ENCODE results near the gene FYB2.

Gene FYB2

GRCh38 chr1:56758135-56758534 lies 61.1 kb downstream of the FYB2 start:
- Mint-ChIP-seq H3K4me1 (peaks cover 6% of the 10 kb centered on the region), H3K36me3 (ENCODE audit: low read depth) (no peaks in the 10 kb centered on the region), H3K27me3 (ENCODE audit: low read depth) (no peaks in the 10 kb centered on the region), H3K9me3 (no peaks in the 10 kb centered on the region), H3K27ac (peak overlapping the region in 2 of 3 experiments; percentile 32), H3K4me3 (no peak overlapping the region)
- no peak for TF ChIP-seq CTCF (IDR thresholded peaks at IDR 0.05; ENCODE audit: unreplicated experiment in 3 of 3)

- H3K27ac Mint-ChIP-seq = no peak overlapping the region
- no peak for TF ChIP-seq CTCF (IDR thresholded peaks at IDR 0.05; ENCODE audit: unreplicated experiment in 3 of 3)
- no peaks in the 10 kb centered on the region for H3K27me3 Mint-ChIP-seq (ENCODE audit: low read depth)
- no peak overlapping the region for H3K4me3 Mint-ChIP-seq
- H3K4me1 Mint-ChIP-seq = peaks cover 6% of the 10 kb centered on the region
- no peaks in the 10 kb centered on the region for H3K9me3 Mint-ChIP-seq
- H3K36me3 Mint-ChIP-seq (ENCODE audit: low read depth) = no peaks in the 10 kb centered on the region
These were observed 63.3 kb downstream of the FYB2 start for GRCh38 chr1:56755911-56756310.

- H3K4me3 Mint-ChIP-seq = no peak overlapping the region
- TF ChIP-seq CTCF (IDR thresholded peaks at IDR 0.05; ENCODE audit: unreplicated experiment in 3 of 3) = no peak
- peaks cover 6% of the 10 kb centered on the region for H3K4me1 Mint-ChIP-seq
- H3K27me3 Mint-ChIP-seq (ENCODE audit: low read depth) = no peaks in the 10 kb centered on the region
- H3K27ac Mint-ChIP-seq = no peak overlapping the region
- H3K36me3 Mint-ChIP-seq (ENCODE audit: low read depth) = no peaks in the 10 kb centered on the region
- H3K9me3 Mint-ChIP-seq = no peaks in the 10 kb centered on the region
These were observed 64.3 kb downstream of the FYB2 start for GRCh38 chr1:56754708-56755479.

DNA sequence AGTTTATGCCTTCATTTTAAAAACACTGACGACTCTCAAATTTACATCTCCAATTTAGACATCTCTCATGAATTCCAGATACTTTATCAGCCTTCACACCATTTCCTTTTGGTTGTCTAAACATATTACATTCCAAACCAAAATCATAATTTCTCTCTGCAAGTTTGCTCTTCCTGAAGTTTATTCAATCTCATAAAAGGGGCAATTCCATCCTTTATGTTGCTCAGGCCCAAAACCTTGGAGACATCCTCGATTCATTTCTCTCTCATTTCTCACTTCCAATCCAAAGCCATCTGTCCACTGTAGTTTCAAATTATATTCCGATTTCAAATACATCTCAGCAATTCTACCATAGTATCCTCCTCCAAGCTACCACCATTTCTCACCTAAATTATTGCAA lies 74.0 kb downstream of the FYB2 start:
- TF ChIP-seq CTCF (IDR thresholded peaks at IDR 0.05; ENCODE audit: unreplicated experiment in 3 of 3) = no peak
- H3K36me3 Mint-ChIP-seq (ENCODE audit: low read depth) = no peaks in the 10 kb centered on the region
- H3K4me3 Mint-ChIP-seq = no peak overlapping the region
- H3K27me3 Mint-ChIP-seq (ENCODE audit: low read depth) = no peaks in the 10 kb centered on the region
- peaks cover 3% of the 10 kb centered on the region for H3K9me3 Mint-ChIP-seq
- H3K4me1 Mint-ChIP-seq = no peaks in the 10 kb centered on the region
- no peak overlapping the region for H3K27ac Mint-ChIP-seq

- no peak for TF ChIP-seq CTCF (IDR thresholded peaks at IDR 0.05; ENCODE audit: unreplicated experiment in 3 of 3)
- H3K36me3 Mint-ChIP-seq (ENCODE audit: low read depth) = no peaks in the 10 kb centered on the region
- H3K4me3 Mint-ChIP-seq = no peak overlapping the region
- no peak overlapping the region for H3K27ac Mint-ChIP-seq
- peaks cover 4% of the 10 kb centered on the region for H3K27me3 Mint-ChIP-seq (ENCODE audit: low read depth)
- H3K4me1 Mint-ChIP-seq = no peaks in the 10 kb centered on the region
- peaks cover 5% of the 10 kb centered on the region for H3K9me3 Mint-ChIP-seq
These were observed 90.2 kb downstream of the FYB2 start for GRCh38 chr1:56728964-56729363.

GRCh38 chr1:56726706-56727105 lies 92.5 kb downstream of the FYB2 start:
- H3K36me3 Mint-ChIP-seq (ENCODE audit: low read depth) = no peaks in the 10 kb centered on the region
- no peak for TF ChIP-seq CTCF (IDR thresholded peaks at IDR 0.05; ENCODE audit: unreplicated experiment in 3 of 3)
- no peak overlapping the region for H3K4me3 Mint-ChIP-seq

More at GRCh38 chr1:56726706-56727105, 92.5 kb downstream of the FYB2 start:
- H3K27ac Mint-ChIP-seq = no peak overlapping the region
- H3K27me3 Mint-ChIP-seq (ENCODE audit: low read depth) = peaks cover 4% of the 10 kb centered on the region
- H3K4me1 Mint-ChIP-seq = no peaks in the 10 kb centered on the region
- H3K9me3 Mint-ChIP-seq = no peaks in the 10 kb centered on the region
